Neural progenitor cell (in vitro differentiated cells): Measurements from ENCODE around the gene POLR3A.

ENCODE experiments used
- CTCF ChIP-seq: fragments of 200-600 bp; sonication (generic); IDR thresholded peaks from 2 replicates; pipeline ENCODE4 v1.5.1; 2017; ENCODE audit warnings: antibody characterized with exemption, mild to moderate bottlenecking
- EZH2 ChIP-seq: fragments of 200-600 bp; sonication (generic); IDR thresholded peaks from 2 replicates; pipeline ENCODE4 v1.6.1; 2017; ENCODE audit warnings: antibody characterized with exemption, mild to moderate bottlenecking, moderate library complexity
- EZH2phosphoT487 ChIP-seq: fragments of 200-600 bp; sonication (generic); IDR thresholded peaks from 2 replicates; pipeline ENCODE4 v1.6.1; 2017; ENCODE audit warnings: antibody characterized with exemption

DNA sequence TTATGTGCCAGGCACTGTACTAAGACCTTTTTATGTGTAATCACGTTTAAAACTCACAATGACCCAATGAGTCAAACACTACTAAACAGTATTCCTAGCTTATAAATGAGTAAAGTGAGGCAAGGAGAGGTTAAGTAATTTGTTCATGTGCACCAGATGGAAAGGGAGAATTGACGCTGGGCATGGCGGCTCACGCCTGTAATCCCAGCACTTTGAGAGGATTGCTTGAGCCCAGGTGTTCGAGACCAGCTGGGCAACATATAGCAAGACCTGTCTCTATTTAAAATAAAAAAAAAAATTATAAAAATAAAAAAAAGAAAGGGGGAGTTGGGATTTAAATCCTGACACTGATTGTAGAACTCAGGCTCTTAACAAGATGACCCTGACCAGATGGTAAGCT lies 56.0 kb downstream of the POLR3A start:
- no peak for TF ChIP-seq CTCF
- TF ChIP-seq EZH2: no peak
- no peak for TF ChIP-seq EZH2phosphoT487
